Trophoblast cell (in vitro differentiated cells and primary cell): Measurements from ENCODE around the gene RASSF6.

Experiments
- DNase-seq, 2 donors: peaks; one replicate each; pipeline ENCODE4 v3.0.0-alpha.2; 2016
- H2AFZ ChIP-seq: 2 replicates; pipeline ENCODE4 v1.6.1; 2013; ENCODE audit warnings: low read length, moderate library complexity, mild to moderate bottlenecking; ENCODE audit not compliant: insufficient read depth, poor library complexity
- H2AK5ac ChIP-seq: 2 replicates; pipeline ENCODE4 v1.6.1; 2013; ENCODE audit warnings: mild to moderate bottlenecking, low read length
- H2BK120ac ChIP-seq: 2 replicates; pipeline ENCODE4 v1.6.1; 2013; ENCODE audit warnings: low read length, mild to moderate bottlenecking, moderate library complexity; ENCODE audit not compliant: insufficient read depth, poor library complexity
- H2BK12ac ChIP-seq: 2 replicates; pipeline ENCODE4 v1.6.1; 2013; ENCODE audit warnings: mild to moderate bottlenecking, low read length, moderate library complexity
- H2BK5ac ChIP-seq: 2 replicates; pipeline ENCODE4 v1.6.1; 2013; ENCODE audit warnings: low read length, low read depth, moderate library complexity, mild to moderate bottlenecking; ENCODE audit not compliant: poor library complexity
- H3K14ac ChIP-seq: 2 replicates; pipeline ENCODE4 v1.6.1; 2013; ENCODE audit warnings: mild to moderate bottlenecking, low read length
- H3K18ac ChIP-seq: 2 replicates; pipeline ENCODE4 v1.6.1; 2013; ENCODE audit warnings: mild to moderate bottlenecking, low read length
- H3K23ac ChIP-seq: 2 replicates; pipeline ENCODE4 v1.6.1; 2013; ENCODE audit warnings: low read length
- H3K27ac ChIP-seq: 2 replicates; pipeline ENCODE4 v1.5.1; 2013; ENCODE audit warnings: low read depth, mild to moderate bottlenecking, inconsistent platforms, low read length, moderate library complexity
- H3K27me3 ChIP-seq: 2 replicates; pipeline ENCODE4 v1.6.1; 2013; ENCODE audit warnings: inconsistent platforms, mild to moderate bottlenecking, low read length, moderate library complexity; ENCODE audit not compliant: insufficient read depth
- H3K36me3 ChIP-seq, 2 experiments: 1 replicate in 1 of 2; 2 replicates in 1 of 2; pipeline ENCODE4 v1.6.1; 2013; ENCODE audit warnings: low read length in 2 of 2, mild to moderate bottlenecking in 2 of 2, moderate library complexity in 1 of 2; ENCODE audit not compliant: insufficient read depth in 2 of 2, control insufficient read depth in 1 of 2
- H3K4ac ChIP-seq: 2 replicates; pipeline ENCODE4 v1.6.1; 2013; ENCODE audit warnings: low read depth, mild to moderate bottlenecking, low read length, moderate library complexity
- H3K4me1 ChIP-seq, 2 experiments: 1 replicate in 1 of 2; 2 replicates in 1 of 2; pipeline ENCODE4 v1.6.1; 2013; ENCODE audit warnings: low read length in 2 of 2, mild to moderate bottlenecking in 2 of 2, moderate library complexity in 1 of 2; ENCODE audit not compliant: insufficient read depth in 2 of 2, control insufficient read depth in 1 of 2
- H3K4me2 ChIP-seq: 2 replicates; pipeline ENCODE4 v1.6.1; 2013; ENCODE audit warnings: inconsistent platforms, mild to moderate bottlenecking, low read length, moderate library complexity
- H3K4me3 ChIP-seq: 2 replicates; pipeline ENCODE4 v1.5.1; 2013; ENCODE audit warnings: mild to moderate bottlenecking, low read depth, low read length, inconsistent platforms
- H3K79me1 ChIP-seq: one replicate; pipeline ENCODE4 v1.6.1; 2013; ENCODE audit warnings: low read length
- H3K79me2 ChIP-seq: 2 replicates; pipeline ENCODE4 v1.6.1; 2013; ENCODE audit warnings: low read length, mild to moderate bottlenecking; ENCODE audit not compliant: control insufficient read depth, insufficient read depth, poor library complexity
- H3K9ac ChIP-seq: 2 replicates; pipeline ENCODE4 v1.6.1; 2013; ENCODE audit warnings: mild to moderate bottlenecking, low read length
- H3K9me3 ChIP-seq: 2 replicates; pipeline ENCODE4 v1.6.1; 2013; ENCODE audit warnings: low read depth, mild to moderate bottlenecking, control low read depth, inconsistent platforms, low read length; ENCODE audit not compliant: insufficient read depth
- H4K12ac ChIP-seq: 2 replicates; pipeline ENCODE4 v1.6.1; 2013; ENCODE audit warnings: low read depth, mild to moderate bottlenecking, low read length, moderate library complexity
- H4K8ac ChIP-seq: 2 replicates; pipeline ENCODE4 v1.6.1; 2013; ENCODE audit warnings: low read depth, mild to moderate bottlenecking, low read length, moderate library complexity
- H4K91ac ChIP-seq: one replicate; pipeline ENCODE4 v1.6.1; 2013; ENCODE audit warnings: low read depth, mild to moderate bottlenecking, low read length, moderate library complexity
- WGBS: extraction: QIAGEN DNeasy Blood & Tissue Kit; methylation state at CpG from one replicate; pipeline ENCODE4 v1.1.7; 2013; ENCODE audit warnings: missing lambda C conversion rate; ENCODE audit not compliant: insufficient read length, insufficient coverage; ENCODE audit errors: extremely low coverage; 5-methylcytosine and 5-hydroxymethylcytosine counted together

Gene RASSF6

GRCh38 chr4:73660808-73661207 is 40.6 kb upstream of the RASSF6 start:
- no peak overlapping the region for H4K91ac ChIP-seq
- no peaks in the 10 kb centered on the region for H3K79me2 ChIP-seq
- H4K8ac ChIP-seq: no peak overlapping the region
- no peak overlapping the region for H3K27ac ChIP-seq
- no peak overlapping the region for H3K4me3 ChIP-seq
- H2BK120ac ChIP-seq: no peak overlapping the region
- no peak overlapping the region for H3K14ac ChIP-seq
- no peak overlapping the region for H2BK5ac ChIP-seq
- H3K4me2 ChIP-seq: no peak overlapping the region
- H3K4ac ChIP-seq: no peak overlapping the region
- no CpG with 5 or more reads among the region's 3 CpGs for WGBS
- no peaks in the 10 kb centered on the region for H3K4me1 ChIP-seq
- no peak overlapping the region for H2BK12ac ChIP-seq
- H2AK5ac ChIP-seq: no peak overlapping the region
- no peak overlapping the region for H4K12ac ChIP-seq
- H3K23ac ChIP-seq: no peak overlapping the region
- H3K9me3 ChIP-seq: no peaks in the 10 kb centered on the region
- H3K9ac ChIP-seq: no peak overlapping the region
- no peak overlapping the region for H2AFZ ChIP-seq
- no peak overlapping the region for H3K18ac ChIP-seq
- no peaks in the 10 kb centered on the region for H3K79me1 ChIP-seq
- no peaks in the 10 kb centered on the region for H3K27me3 ChIP-seq
- no peak for DNase-seq
- no peaks in the 10 kb centered on the region for H3K36me3 ChIP-seq

GRCh38 chr4:73653695-73654106 is 33.5 kb upstream of the RASSF6 start:
- H3K27ac ChIP-seq: no peak overlapping the region
- no peak overlapping the region for H2AFZ ChIP-seq
- no peak overlapping the region for H4K91ac ChIP-seq
- H2AK5ac ChIP-seq: no peak overlapping the region
- H2BK5ac ChIP-seq: no peak overlapping the region
- no peak overlapping the region for H3K9ac ChIP-seq
- WGBS: no CpG with 5 or more reads among the region's 7 CpGs
- H3K23ac ChIP-seq: no peak overlapping the region
- H3K4ac ChIP-seq: no peak overlapping the region
- no peak overlapping the region for H3K4me3 ChIP-seq
- H3K36me3 ChIP-seq: no peaks in the 10 kb centered on the region
- no peaks in the 10 kb centered on the region for H3K9me3 ChIP-seq
- H3K4me2 ChIP-seq: no peak overlapping the region
- no peak overlapping the region for H4K8ac ChIP-seq
- no peaks in the 10 kb centered on the region for H3K4me1 ChIP-seq
- H3K14ac ChIP-seq: no peak overlapping the region
- no peak overlapping the region for H2BK12ac ChIP-seq
- H3K18ac ChIP-seq: no peak overlapping the region
- no peak overlapping the region for H4K12ac ChIP-seq
- H3K79me1 ChIP-seq: no peaks in the 10 kb centered on the region
- H3K79me2 ChIP-seq: no peaks in the 10 kb centered on the region
- no peak overlapping the region for H2BK120ac ChIP-seq
- no peaks in the 10 kb centered on the region for H3K27me3 ChIP-seq
- DNase-seq: peak; percentile 41 to 89

- Histone ChIP-seq H3K18ac (no peak overlapping the region), H2BK5ac (no peak overlapping the region)
- no CpG with 5 or more reads among the region's 3 CpGs for WGBS
Observed at GRCh38 chr4:73650250-73650649, 30.0 kb upstream of the RASSF6 start.

GRCh38 chr4:73648478-73648877 is 28.2 kb upstream of the RASSF6 start:
- no peak overlapping the region for H3K4me3 ChIP-seq
- no peak overlapping the region for H2BK12ac ChIP-seq
- H2BK120ac ChIP-seq: no peak overlapping the region
- H3K36me3 ChIP-seq: no peaks in the 10 kb centered on the region
- H3K4me1 ChIP-seq: peaks cover 0 to 3% of the 10 kb centered on the region in 2 experiments
- no peak overlapping the region for H3K14ac ChIP-seq
- no CpG with 5 or more reads among the region's 3 CpGs for WGBS
- no peak overlapping the region for H4K12ac ChIP-seq
- H4K8ac ChIP-seq: no peak overlapping the region
- DNase-seq: no peak
- no peak overlapping the region for H4K91ac ChIP-seq
- H3K79me1 ChIP-seq: no peaks in the 10 kb centered on the region
- no peaks in the 10 kb centered on the region for H3K27me3 ChIP-seq
- no peaks in the 10 kb centered on the region for H3K79me2 ChIP-seq
- H3K9ac ChIP-seq: no peak overlapping the region
- no peak overlapping the region for H3K27ac ChIP-seq
- H3K18ac ChIP-seq: no peak overlapping the region
- no peak overlapping the region for H3K4me2 ChIP-seq
- H3K4ac ChIP-seq: no peak overlapping the region
- no peak overlapping the region for H2BK5ac ChIP-seq
- H3K9me3 ChIP-seq: peaks cover 1% of the 10 kb centered on the region
- H2AFZ ChIP-seq: no peak overlapping the region
- no peak overlapping the region for H3K23ac ChIP-seq
- H2AK5ac ChIP-seq: no peak overlapping the region

More at GRCh38 chr4:73650250-73650649, 30.0 kb upstream of the RASSF6 start:
- no peak overlapping the region for H4K12ac ChIP-seq
- H3K27ac ChIP-seq: no peak overlapping the region
- H3K36me3 ChIP-seq: no peaks in the 10 kb centered on the region
- no peak overlapping the region for H4K8ac ChIP-seq
- H3K27me3 ChIP-seq: no peaks in the 10 kb centered on the region
- H2BK12ac ChIP-seq: no peak overlapping the region
- H3K79me2 ChIP-seq: no peaks in the 10 kb centered on the region
- H3K4me2 ChIP-seq: no peak overlapping the region
- no peak overlapping the region for H2AFZ ChIP-seq
- no peak overlapping the region for H3K4me3 ChIP-seq
- H3K9ac ChIP-seq: no peak overlapping the region
- H3K4ac ChIP-seq: no peak overlapping the region
- no peak overlapping the region for H2BK120ac ChIP-seq
- peak; percentile 24 to 86 for DNase-seq
- H4K91ac ChIP-seq: no peak overlapping the region
- peaks cover 0 to 3% of the 10 kb centered on the region in 2 experiments for H3K4me1 ChIP-seq
- H3K9me3 ChIP-seq: peaks cover 1% of the 10 kb centered on the region
- no peaks in the 10 kb centered on the region for H3K79me1 ChIP-seq
- no peak overlapping the region for H2AK5ac ChIP-seq
- no peak overlapping the region for H3K14ac ChIP-seq
- no peak overlapping the region for H3K23ac ChIP-seq
